ENCODE data around the gene ACCS.

Gene ACCS

DNA sequence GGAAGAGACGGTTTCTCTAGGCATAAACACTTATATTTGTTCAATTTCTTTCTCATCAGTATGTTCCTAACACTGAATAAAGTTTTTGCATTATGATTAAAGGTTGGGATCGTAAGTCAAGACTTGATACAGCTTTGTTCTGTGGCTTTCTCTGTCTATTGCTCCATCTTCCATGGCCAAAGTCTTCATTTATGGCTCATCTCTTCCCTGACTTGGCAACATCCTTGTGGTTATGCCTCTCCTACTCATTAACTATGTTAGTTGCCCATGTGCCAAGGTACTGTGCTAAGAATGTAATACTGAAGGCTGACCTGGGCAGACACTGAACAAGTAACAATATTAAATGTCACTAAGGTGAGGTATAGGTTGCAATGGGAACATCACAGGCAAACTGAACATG, 19.9 kb upstream of the ACCS start:
- no peak for DNase-seq

- no peak for DNase-seq
These were observed 18.8 kb upstream of the ACCS start for GRCh38 chr11:44047298-44047697.

DNA sequence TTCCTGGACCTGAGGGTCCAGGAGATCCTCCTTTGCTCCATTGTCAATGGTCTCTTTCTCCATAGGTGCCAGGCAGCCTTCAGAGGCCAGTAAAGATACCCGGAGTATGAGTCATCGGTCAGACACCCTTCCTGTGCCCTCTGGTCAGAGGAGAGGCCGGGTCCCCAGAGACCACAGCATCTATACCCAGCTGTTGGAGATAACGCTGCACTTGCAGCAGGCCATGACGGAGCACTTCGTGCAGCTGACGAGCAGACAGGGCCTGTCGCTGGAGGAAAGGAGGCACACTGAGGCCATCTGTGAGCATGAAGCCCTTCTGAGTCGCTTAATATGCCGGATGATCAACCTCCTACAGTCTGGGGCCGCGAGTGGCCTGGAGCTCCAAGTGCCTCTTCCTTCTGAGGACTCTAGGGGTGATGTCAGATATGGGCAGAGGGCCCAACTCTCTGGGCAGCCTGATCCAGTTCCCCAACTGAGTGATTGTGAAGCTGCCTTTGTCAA, 18.1 kb upstream of the ACCS start, which contains the start of gene ACCSL:
ACCSL (plus strand) TSS at position 51 of the 501 bp plus-strand sequence; CDS start at position 107, 56 bp downstream.
- DNase-seq, result no peak

- no peak for DNase-seq
These were observed 16.2 kb upstream of the ACCS start for GRCh38 chr11:44049832-44050231.

- no peak for DNase-seq
These were observed 14.9 kb upstream of the ACCS start for GRCh38 chr11:44051171-44051570.

- no peak for DNase-seq
These were observed 8.7 kb upstream of the ACCS start for GRCh38 chr11:44057340-44057739.

DNA sequence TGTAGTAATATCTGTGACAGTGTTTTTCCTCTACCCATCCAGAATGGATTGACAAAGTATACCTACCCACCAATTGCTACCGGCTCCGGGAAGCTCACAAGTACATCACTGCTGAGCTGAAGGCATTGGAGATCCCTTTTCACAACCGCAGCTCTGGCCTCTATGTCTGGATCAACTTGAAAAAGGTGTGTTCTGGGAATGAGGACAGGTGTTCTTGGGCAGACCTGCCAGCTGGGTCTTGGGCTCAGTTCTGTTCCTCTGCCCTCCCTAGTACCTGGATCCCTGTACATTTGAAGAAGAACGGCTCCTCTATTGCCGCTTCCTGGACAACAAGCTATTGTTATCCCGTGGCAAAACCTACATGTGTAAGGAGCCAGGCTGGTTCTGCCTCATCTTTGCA, 7.8 kb upstream of the ACCS start:
- no peak for DNase-seq

- DNase-seq, result no peak
These were observed 859 bp upstream of the ACCS start for GRCh38 chr11:44065161-44065661.

- DNase-seq, result no peak
These were observed 667 bp downstream of the ACCS start for GRCh38 chr11:44066732-44067141.

DNA sequence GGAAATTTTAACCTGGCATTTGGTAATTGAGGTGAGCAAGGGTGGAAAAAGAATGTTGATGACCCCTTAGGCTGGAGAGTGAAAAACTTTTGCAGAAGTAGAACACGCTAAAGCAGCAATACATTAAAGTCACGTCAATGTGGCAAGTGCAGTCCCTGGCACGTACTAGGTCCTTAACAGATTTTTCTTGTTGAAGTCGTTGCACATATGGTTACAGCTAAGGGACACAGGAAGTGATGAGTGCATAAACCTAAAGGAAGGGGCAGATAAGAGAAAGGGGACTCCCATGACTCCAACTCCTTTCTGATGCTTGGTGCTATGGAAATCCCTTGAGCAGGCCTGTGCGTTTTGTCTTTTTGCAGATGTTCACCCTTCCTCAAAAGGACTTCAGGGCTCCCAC, 1.2 kb downstream of the ACCS start:
- DNase-seq, result no peak

DNA sequence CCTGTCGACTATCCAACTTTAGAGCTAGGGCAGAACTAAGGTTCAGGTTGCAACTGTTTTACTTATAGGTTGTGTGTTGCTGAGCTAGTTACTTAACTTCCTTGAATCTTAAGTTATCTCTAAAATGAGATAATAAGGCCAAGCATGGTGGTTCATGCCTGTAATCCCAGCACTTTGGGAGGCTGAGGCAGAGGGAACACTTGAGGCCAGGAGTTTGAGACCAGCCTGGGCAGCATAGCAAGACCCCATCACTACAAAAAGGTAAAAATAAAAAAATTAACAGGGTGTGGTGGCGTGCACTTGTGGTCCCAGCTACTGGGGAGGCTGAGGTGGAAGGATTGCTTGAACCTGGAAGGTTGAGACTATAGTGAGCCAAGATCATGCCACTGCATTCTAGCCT, 2.1 kb downstream of the ACCS start:
- DNase-seq, result no peak

DNA sequence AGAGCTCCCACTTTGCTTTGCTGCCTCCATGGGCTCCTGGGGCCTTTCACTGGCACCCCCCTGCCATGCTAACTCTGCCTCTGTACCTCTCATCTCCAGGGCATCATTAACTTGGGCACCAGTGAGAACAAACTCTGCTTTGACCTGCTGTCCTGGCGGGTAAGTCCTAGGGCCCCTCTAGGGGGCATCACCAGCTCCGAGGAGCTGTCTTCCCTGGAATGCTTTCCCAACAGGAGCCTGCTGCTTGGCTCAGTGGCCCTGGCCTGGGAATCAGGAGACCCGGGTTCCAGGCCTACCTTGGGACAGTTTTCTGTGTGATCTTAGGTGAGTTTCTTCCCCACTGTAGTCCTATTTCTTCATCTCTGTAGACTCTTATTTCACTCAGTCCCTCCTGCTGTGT, 5.1 kb downstream of the ACCS start:
- DNase-seq, result no peak

DNA sequence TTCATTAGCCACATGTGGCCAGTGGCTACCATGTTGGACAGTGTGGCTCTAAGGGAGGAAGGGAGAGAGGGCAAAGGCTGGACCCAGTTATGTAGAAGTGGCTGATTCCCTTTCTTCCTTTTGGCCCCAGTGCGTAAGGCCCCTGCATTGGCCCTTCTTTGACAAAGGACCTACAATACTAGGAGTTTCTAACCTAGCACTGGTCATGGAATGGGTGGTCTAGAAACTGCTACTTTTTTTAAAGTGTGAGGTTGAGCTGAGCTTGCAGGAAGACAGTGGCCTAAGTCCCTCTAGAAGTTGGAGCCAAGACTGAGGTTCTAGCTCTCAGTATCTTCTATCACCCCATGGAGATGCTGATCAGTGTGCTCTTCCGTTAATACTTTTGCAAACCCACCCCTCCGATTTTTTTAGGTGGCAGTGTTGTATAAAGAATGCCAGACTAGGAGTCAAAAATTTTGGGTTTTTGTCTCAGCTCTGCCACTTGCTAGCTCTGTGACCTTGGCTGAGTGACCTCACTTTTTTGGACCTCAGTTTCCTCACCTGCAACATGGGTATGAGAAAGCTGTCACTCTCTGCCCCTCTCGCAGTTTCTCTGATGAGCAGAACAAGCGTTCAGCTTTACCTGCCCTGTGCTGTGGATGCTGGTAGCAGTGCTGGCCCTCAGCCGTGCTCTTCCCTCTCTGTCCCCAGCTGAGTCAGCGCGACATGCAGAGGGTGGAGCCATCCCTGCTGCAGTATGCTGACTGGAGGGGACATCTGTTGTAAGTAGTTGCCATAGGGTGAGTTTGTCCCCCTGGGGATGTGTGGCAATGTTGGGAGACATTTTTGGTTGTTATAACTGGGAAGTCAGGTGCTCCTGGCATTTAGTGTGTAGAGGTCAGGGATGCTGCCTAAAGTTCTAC, 6.9 kb downstream of the ACCS start:
- no peak for DNase-seq

DNA sequence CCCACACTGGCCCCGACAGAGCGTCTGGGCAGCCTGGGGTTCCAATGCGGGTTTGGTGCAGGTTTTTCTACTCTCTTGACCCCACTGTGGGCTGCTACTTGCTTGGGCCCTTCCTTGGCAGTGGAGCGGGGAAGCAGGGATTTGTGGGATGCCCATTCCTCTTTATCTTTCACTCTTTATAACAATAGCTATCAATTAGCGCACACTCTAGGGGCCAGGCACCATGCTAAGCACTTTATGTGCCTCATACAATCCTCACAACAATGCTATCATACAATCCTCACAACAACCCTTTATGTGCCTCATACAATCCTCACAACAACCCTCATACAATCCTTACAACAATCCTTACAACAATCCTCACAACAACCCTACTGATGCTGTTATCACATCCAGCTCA, 12.7 kb downstream of the ACCS start:
- no peak for DNase-seq

- DNase-seq, result no peak
These were observed 13.3 kb downstream of the ACCS start for GRCh38 chr11:44079376-44079775.

- no peak for DNase-seq
These were observed 14.9 kb downstream of the ACCS start for GRCh38 chr11:44080951-44081350.

DNA sequence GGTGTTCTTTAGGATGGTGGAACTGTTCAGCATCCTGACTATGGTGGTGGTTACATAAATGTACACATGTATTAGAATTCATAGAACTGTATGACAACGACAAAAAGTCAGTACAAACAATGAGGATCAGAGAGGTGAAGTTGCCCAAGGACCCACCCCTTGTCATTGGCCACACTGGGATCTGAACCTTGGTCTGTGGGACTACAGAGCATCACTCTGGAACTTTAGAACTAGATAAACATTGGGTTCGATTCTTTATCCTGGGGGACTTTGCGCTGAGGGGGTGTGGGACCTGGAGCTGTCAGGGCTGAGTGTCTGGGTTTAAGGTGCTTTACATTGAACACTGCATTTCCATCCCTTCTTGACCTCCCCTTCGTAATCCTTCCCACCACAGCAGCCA, 16.6 kb downstream of the ACCS start:
- no peak for DNase-seq

DNA sequence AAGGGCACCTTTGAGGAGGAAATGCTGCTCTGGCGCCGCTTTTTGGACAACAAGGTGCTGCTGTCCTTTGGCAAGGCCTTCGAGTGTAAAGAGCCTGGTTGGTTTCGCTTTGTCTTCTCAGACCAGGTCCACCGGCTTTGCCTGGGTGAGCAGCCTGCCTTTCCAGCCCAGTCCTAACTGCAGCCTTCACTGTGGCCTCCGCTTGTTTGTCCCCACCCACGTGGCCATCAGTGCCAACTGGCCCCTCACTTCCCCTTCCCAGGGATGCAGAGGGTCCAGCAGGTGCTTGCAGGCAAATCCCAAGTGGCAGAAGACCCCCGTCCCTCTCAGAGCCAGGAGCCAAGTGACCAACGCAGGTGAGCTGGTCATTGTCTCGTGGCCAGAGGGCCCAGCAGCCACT, 17.4 kb downstream of the ACCS start:
- DNase-seq, result no peak

DNA sequence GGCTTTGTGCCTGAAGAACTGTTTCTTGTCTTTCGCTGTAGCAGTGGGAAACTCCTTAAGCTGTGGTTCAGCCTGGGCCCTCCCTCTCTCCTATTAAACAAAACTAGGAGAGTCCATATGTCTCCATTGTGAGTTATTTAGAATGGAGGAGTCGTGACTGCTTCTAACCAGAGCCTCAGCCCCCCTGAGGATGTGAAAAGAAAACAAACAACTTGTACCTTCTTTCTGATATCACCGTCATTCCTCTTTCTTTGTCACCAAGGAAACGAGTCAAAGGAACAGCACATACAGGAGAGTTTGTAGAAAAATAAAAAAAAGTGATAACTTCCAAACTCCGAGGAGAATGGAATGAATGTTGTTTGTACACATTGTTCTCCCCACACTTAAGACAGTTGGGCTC, 17.8 kb downstream of the ACCS start:
- no peak for DNase-seq

DNA sequence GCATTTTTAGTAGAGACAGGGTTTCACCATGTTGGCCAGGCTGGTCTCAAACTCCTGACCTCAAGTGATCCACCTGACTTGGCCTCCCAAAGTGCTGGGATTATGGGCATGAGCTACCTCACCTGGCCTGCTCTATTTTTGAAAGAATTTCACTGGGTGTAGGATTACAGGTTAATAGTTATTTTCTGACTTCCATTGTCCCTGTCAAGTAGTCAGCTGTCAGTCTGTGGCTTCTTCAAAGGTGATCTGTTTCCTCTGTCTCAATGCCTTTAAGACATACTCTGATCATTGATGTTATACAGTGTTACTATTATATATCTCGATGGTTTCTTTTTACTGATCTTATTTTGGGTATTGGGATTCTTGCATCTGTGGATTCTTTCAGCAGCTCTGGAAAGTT, 19.3 kb downstream of the ACCS start:
- DNase-seq, result no peak

DNA sequence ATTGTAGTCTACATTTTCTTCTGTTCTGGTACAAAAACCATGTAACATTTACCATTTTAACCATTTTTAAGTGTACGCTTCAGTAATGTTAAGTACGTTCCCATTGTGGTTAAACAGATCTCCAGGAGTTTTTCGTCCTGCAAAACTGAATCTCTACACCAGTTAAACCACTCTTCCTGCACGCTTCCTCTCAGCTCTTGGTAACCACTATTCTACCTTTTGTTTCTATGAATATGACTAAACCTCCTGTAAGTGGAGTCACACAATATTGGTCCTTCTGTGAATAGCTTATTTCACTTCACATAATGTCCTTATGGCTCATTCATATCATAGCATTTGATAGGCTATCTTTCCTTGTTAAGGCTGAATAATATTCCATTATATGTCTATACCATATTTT, 22.3 kb downstream of the ACCS start:
- no peak for DNase-seq

- no peak for DNase-seq
These were observed 22.8 kb downstream of the ACCS start for GRCh38 chr11:44088871-44089270.

DNA sequence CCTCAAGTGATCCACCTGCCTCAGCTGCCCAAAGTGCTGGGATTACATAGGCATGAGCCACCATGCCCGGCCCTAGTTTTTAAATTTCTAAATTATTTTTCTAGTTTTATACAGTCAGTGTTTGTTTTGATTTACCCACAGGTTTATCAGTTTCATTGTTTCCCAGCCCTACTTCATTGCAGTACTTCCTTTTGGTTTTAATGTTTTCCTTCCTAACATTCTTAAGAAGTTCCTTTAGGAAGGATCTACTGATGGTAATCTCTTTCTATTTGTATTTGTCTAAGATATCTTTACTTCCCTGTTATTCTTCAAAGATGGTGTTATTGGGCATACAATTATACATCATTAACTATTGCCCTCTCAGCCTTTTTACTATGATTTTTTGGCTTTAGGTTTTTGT, 24.5 kb downstream of the ACCS start:
- DNase-seq, result no peak

DNA sequence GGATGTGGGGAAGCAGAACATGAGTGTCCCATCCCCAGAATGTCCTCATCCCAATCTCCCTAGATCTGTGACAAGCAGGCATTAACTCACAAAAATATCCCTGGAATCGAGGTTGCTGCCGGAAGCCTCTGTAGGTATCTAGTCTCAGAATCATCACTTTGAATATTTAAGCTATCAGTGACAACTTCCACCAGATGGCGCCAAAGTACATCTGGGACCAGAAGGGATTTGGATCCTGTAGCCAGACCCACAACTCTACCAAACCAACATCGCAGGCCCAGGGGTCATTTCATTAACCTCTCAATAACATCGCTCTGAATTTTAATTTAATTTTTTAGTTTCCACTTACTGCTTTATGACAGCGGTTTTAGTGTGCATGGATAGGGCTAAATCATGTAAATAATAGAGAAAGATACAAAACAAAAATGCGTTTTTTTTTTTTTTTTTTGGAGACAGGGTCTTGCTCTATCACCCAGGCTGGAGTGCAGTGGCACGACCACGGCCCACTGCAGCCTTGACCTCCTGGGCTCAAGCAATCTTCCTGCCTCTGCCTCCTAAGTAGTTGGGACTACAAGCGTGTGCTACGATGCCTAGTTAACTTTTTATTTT, 28.3 kb downstream of the ACCS start:
- DNase-seq, result peak; percentile 82 to 89

Data from stimulated activated CD4-positive, alpha-beta T cell treated with anti-CD3 and anti-CD28 coated beads, Interleukin-2, amount 100 ng/mL, for 48 hours (primary cell).